Measurements from ENCODE around the gene GABRD. TPM values are rescaled to one million over a fixed set of nuclear protein-coding genes. Genes with fewer than 3 reads are reported as not detected.

The GABRD gene
- total RNA-seq, result not detected in 2 replicates

GRCh38 chr1:2019172-2019543 is at the start of gene GABRD:
TSS of gene GABRD (plus strand) at chr1:2019345. CDS start at chr1:2019424, 79 bp downstream.
- TF ChIP-seq, protein P1, sequence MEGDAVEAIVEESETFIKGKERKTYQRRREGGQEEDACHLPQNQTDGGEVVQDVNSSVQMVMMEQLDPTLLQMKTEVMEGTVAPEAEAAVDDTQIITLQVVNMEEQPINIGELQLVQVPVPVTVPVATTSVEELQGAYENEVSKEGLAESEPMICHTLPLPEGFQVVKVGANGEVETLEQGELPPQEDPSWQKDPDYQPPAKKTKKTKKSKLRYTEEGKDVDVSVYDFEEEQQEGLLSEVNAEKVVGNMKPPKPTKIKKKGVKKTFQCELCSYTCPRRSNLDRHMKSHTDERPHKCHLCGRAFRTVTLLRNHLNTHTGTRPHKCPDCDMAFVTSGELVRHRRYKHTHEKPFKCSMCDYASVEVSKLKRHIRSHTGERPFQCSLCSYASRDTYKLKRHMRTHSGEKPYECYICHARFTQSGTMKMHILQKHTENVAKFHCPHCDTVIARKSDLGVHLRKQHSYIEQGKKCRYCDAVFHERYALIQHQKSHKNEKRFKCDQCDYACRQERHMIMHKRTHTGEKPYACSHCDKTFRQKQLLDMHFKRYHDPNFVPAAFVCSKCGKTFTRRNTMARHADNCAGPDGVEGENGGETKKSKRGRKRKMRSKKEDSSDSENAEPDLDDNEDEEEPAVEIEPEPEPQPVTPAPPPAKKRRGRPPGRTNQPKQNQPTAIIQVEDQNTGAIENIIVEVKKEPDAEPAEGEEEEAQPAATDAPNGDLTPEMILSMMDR (conservative IDR thresholded peaks at IDR 0.05; ENCODE audit: low read depth, low read length), result no peak
- DNase-seq (ENCODE audit: low read depth), result no peak
- no peak within 1 kb of the TSS for H3K4me3 ChIP-seq (ENCODE audit: low read depth, low read length)

- DNase-seq (ENCODE audit: low read depth), result no peak
- H3K4me3 ChIP-seq (ENCODE audit: low read depth, low read length), result no peak overlapping the region
- TF ChIP-seq, protein P1 (conservative IDR thresholded peaks at IDR 0.05; ENCODE audit: low read depth, low read length), result no peak
Observed at GRCh38 chr1:1969505-1969900, 49.6 kb upstream of the GABRD start.

- DNase-seq (ENCODE audit: low read depth), result no peak
- TF ChIP-seq, protein P1 (conservative IDR thresholded peaks at IDR 0.05; ENCODE audit: low read depth, low read length), result no peak
- no peak overlapping the region for H3K4me3 ChIP-seq (ENCODE audit: low read depth, low read length)
Observed at GRCh38 chr1:1969953-1970716, 49.0 kb upstream of the GABRD start.

GRCh38 chr1:1971017-1971416 is 48.1 kb upstream of the GABRD start:
- no peak for DNase-seq (ENCODE audit: low read depth)
- H3K4me3 ChIP-seq (ENCODE audit: low read depth, low read length), result no peak overlapping the region
- TF ChIP-seq, protein P1 (conservative IDR thresholded peaks at IDR 0.05; ENCODE audit: low read depth, low read length), result no peak

- no peak for DNase-seq (ENCODE audit: low read depth)
- no peak overlapping the region for H3K4me3 ChIP-seq (ENCODE audit: low read depth, low read length)
- TF ChIP-seq, protein P1 (conservative IDR thresholded peaks at IDR 0.05; ENCODE audit: low read depth, low read length), result no peak
Observed at GRCh38 chr1:1971688-1972087, 47.5 kb upstream of the GABRD start.

DNA sequence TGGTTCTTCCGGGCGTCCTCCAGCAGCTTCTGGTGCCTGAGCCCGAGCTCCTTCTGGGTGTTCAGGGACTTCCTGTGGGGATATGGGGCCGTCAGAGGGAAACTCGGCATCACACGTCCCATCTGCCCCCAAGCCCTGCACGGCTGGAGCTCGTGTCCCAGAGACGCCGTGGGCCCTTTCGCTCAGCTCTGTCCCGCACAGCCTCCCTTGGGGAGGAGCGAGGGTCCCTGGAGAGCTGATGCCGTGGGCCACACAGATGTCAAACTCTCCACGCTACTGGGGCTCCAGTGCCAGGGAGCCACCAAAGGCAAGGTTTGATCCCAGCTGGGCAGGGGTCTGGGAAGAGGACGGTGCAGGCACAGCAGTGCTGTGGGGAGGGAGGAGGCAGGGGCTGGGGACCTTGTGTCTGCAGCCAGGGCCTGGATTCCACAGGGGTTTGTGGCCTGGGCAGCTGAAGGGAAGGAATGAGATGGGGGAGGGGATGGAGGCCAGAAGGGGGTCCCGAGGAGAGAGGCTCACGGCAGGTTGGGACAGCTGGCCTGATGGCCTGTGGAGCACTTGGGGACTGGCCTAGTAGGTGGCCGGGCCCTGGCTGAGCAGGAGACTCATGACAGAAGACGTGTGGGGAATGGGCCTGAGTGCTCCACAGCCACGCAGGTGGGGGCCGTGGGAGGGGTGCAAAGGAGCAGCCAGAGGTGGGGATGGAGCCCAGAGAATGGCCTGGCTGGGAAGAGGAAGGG is 46.0 kb upstream of the GABRD start:
- DNase-seq (ENCODE audit: low read depth), result no peak
- TF ChIP-seq, protein P1 (conservative IDR thresholded peaks at IDR 0.05; ENCODE audit: low read depth, low read length), result no peak
- H3K4me3 ChIP-seq (ENCODE audit: low read depth, low read length), result no peak overlapping the region
